GM21526 (cell line): ENCODE data around the gene NIPBL.
A peak's percentile ranks its signal among the peaks of the same experiment; 100 is the strongest.
"Not testable (repeated sequence)": the region's sequence is repeated elsewhere in the genome, so short reads cannot be mapped to it uniquely, and the experiment has no call there.

Experiments
- ATAC-seq: cut with Tn5 transposase; IDR thresholded peaks from one replicate; pipeline ENCODE4 v1.9.1; 2021; ENCODE audit warnings: moderate library complexity; ENCODE audit not compliant: unreplicated experiment, low FRiP score

Gene NIPBL, protein sequence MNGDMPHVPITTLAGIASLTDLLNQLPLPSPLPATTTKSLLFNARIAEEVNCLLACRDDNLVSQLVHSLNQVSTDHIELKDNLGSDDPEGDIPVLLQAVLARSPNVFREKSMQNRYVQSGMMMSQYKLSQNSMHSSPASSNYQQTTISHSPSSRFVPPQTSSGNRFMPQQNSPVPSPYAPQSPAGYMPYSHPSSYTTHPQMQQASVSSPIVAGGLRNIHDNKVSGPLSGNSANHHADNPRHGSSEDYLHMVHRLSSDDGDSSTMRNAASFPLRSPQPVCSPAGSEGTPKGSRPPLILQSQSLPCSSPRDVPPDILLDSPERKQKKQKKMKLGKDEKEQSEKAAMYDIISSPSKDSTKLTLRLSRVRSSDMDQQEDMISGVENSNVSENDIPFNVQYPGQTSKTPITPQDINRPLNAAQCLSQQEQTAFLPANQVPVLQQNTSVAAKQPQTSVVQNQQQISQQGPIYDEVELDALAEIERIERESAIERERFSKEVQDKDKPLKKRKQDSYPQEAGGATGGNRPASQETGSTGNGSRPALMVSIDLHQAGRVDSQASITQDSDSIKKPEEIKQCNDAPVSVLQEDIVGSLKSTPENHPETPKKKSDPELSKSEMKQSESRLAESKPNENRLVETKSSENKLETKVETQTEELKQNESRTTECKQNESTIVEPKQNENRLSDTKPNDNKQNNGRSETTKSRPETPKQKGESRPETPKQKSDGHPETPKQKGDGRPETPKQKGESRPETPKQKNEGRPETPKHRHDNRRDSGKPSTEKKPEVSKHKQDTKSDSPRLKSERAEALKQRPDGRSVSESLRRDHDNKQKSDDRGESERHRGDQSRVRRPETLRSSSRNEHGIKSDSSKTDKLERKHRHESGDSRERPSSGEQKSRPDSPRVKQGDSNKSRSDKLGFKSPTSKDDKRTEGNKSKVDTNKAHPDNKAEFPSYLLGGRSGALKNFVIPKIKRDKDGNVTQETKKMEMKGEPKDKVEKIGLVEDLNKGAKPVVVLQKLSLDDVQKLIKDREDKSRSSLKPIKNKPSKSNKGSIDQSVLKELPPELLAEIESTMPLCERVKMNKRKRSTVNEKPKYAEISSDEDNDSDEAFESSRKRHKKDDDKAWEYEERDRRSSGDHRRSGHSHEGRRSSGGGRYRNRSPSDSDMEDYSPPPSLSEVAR (N-terminal part only)

DNA sequence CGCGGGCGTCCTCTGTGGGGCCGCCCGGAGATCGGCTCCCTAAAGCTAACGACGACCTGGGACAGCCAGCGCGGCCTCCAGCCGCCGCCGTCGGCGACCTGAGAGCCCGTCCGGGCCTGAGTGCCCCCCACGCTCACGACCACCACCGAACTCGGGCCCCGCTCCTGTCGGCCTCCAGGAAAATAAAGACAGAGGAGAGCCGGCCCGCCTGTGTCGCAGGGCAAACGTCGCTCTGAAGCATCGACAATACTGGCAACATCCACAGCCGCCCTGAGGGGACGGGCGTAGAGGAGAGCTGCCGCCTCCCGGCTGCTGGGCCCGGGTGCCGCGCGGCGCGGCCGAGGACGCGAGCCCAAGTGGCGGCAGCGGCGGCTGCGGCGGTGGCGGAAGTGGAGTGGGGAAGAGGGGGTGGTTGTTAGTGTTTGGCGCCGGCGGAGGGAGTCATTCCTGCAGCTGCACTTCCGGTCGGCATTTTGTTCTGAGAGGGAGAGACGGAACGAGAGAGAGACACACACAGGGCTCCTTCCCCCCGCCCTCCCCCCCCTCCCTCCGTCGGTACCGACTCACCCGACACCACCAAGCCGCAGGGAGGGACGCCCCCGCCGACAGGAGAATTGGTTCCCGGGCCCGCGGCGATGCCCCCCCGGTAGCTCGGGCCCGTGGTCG is at the start of gene NIPBL:
Gene NIPBL, plus strand, starts transcription at position 471 of the 666 bp plus-strand sequence. CDS start 76,928 bp downstream, outside the sequence.
- peak; percentile 54 for ATAC-seq

DNA sequence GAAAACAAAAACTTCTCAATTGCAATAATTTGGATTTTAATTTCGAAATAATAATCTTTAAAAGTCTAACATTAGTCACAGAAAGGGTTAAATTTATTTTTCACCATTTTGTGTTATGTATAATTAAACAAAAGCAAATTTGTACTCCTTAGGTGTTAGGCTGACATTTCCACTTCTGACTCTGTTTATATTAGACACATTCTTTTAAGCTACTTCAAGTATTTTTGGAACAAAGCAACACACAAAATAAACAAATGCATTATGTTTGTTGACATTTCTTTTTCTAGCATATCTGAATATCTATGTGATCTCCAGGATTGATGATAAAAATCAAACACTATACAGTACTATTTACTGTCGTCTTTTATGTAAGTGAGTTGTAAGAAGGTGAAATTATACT is 44.3 kb upstream of the NIPBL start:
- ATAC-seq = no peak

- ATAC-seq = no peak
Measured at GRCh38 chr5:36836831-36837230, 39.7 kb upstream of the NIPBL start.

GRCh38 chr5:36839489-36840476 is 36.8 kb upstream of the NIPBL start:
- ATAC-seq = no peak

DNA sequence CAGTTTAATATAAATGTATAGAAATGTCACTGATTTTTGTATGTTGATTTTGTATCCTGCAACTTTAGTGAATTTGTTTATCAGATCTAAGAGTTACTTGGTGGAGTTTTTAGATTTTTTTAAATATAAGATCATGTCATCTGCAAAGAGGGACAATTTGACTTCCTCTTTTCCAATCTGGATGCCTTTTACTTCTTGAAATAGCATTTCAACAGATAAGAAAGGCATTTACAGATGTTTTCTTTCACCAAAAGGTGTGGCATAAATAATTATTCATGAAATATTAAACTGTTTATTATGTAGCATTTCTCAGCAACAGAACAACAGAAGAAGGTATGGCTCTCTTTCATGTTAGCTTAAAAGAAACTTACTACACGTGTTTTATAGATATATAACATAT is 34.9 kb upstream of the NIPBL start:
- ATAC-seq = no peak

DNA sequence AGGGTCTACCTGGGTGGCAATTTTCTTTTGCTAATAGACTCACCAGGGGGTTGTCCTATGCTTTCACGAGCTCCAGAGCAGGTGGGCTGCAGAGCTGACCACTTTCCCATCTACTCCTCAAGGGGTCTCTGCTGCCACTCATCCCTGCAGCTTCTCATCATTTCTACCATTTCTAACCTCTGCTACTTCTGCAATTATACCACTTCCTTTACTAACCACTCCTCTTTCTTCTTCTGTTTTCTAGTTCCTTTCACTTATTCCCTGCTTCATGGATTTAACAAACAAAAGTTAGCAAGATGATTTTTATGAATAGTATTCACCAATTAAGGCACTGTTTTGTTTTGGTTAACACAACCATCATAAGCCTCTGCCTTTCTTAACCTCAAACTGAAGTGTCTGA is 34.5 kb upstream of the NIPBL start:
- ATAC-seq = no peak

- no peak for ATAC-seq
Measured at GRCh38 chr5:36844305-36844704, 32.3 kb upstream of the NIPBL start.

DNA sequence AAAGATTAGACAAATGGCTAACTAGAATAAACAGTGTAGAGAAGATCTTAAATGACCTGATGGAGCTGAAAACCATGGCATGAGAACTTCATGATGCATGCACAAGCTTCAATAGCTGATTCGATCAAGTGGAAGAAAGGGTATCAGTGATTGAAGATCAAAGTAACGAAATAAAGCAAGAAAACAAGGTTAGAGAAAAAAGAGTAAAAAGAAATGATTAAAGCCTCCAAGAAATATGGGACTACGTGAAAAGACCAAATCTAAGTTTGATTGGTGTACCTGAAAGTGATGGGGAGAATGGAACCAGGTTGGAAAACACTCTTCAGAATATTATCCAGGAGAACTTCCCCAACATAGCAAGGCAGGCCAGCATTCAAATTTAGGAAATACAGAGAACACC is 28.0 kb upstream of the NIPBL start:
- not testable (repeated sequence) for ATAC-seq

GRCh38 chr5:36852903-36853302 is 23.7 kb upstream of the NIPBL start:
- ATAC-seq = not testable (repeated sequence)

DNA sequence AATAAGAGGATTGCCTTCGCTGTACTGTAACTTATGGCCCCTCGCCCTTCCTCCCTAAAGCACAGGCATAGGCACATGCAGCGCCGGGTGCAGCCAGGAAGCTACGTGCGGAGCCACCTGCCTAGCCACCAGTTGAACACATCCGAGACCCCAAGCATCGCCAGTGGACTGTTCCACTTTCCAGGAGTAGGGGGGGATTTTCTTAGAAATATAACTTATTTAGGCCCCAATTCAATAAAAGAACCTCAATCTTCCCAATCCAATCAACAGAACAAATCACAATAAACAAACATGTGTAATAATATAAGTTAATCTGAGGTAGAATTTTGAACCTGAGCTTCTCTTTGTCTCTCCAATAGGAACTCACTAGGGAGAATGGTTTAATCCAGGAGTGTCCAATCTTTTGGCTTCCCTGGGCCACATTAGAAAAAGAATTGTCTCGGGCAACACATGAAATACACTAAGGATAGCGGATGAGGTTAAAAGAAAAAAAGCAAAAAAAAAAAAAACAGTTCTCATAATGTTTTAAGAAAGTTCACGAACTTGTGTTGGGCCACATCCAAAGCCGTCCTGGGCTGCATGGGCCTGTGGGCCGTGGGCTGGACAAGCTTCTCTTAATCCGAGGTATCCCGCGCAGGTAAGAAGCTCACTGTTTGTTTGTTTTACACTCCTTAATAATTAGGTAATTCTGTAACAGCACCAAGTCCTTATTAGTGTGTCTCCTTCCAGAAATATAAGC is 22.0 kb upstream of the NIPBL start:
- no peak for ATAC-seq

DNA sequence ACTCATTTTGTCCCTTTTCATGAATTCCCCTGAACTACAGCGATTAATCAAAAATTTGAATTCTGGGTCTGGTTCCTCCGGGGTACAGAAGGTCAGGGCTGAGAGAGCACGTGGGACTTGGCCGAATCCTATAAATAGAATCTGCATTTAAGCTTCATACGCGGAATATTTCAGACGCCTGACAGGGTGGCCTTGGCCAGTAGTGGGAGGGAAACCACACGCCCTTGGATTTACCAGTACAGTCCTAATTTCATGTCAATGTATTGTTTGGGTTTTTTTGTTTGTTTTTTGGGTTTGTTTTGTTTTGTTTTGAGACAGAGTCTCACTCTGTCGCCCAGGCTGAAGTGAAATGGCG is 21.5 kb upstream of the NIPBL start:
- ATAC-seq = no peak

DNA sequence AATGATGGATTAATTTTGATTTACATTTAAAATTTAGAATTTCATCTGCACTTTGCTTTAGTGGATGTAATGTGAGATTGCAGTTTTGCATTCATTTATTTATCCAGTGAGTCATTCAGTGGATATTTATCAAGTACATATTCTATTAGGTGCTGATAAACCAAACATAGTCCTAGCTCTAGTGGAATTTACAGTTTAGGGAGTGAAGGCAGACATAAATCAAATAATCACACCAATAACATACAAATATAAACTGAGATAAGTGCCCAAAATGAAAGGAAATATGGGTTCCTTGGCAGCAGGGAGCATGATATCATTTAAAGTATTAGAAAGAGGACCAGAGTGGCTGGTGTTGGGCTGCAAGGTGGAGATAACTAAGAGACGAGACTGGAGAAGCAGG is 14.7 kb upstream of the NIPBL start:
- no peak for ATAC-seq

- ATAC-seq = peak; percentile 57
Measured at GRCh38 chr5:36870399-36871040, 6.0 kb upstream of the NIPBL start.

- no peak for ATAC-seq
Measured at GRCh38 chr5:36874465-36874864, 2.1 kb upstream of the NIPBL start.

GRCh38 chr5:36875051-36875789 is 1.3 kb upstream of the NIPBL start:
- no peak for ATAC-seq

- ATAC-seq = peak; percentile 59
Measured at GRCh38 chr5:36875790-36876298, 725 bp upstream of the NIPBL start.

- peak; percentile 22 for ATAC-seq
Measured at GRCh38 chr5:36876965-36877666, 547 bp downstream of the NIPBL start.
